Epidermal melanocyte (primary cell): ENCODE data around the gene CD151.

Experiments
- DNase-seq: peaks from one replicate; pipeline ENCODE4 v3.0.0; 2011; ENCODE audit warnings: low spot score; ENCODE audit not compliant: insufficient read length

CD151 gene

GRCh38 chr11:829176-829846 lies 3.4 kb upstream of the CD151 start:
- no peak for DNase-seq

DNA sequence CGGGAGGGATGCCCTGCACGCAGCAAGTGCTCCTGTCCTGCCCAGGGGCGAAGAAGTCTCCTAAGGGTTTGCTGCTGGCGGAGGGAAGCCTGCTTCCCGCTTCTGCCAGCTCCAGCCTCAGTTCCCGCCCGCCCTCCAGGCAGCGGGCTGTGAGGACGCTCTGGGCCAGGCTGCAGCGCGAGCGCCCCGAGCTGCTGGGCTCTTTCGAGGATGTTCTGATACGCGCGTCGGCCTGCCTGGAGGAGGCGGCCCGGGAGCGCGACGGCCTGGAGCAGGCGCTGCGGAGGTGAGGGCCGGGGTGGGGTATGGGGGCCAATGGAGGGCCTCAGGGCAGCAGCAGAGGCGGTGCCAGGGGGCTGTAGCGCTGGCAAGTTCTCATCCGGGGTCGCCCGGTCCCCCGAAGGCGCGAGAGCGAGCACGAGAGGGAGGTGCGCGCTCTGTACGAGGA lies 2.9 kb upstream of the CD151 start:
- DNase-seq = no peak

DNA sequence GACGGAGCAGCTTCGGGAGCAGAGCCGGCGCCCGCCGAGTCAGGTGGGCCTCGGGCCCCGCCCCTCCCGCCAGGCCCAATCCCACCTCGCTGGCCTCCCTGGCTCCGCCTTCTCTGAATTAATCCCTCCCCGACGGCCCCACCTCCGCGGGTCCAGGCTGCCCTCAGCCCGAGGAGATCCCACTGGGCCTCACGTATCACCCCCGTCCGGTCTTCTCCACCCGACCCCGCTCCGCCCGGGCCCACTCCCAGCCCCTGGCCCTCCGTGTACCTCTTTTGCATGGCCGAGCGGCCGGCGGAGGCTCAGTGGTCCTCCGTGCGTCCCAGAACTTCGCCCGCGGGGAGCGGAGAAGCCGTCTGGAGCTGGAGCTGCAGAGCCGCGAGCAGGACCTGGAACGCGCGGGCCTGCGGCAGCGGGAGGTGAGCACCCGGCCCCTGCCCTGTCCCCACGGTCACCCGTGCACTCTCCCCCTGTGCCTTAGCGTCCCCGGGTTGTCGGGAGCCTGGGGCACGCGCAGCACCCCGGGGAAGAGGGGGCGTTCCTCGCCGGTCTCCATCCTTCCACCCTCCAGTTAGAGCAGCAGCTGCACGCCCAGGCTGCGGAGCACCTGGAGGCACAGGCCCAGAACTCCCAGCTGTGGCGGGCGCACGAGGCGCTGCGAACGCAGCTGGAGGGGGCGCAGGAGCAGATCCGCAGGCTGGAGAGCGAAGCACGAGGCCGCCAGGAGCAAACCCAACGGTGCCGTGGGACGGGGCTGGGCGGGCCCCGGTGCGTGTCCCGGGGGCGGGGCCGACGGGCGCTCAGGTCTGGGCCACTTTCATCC lies 2.2 kb upstream of the CD151 start:
- peak; percentile 78 for DNase-seq

DNA sequence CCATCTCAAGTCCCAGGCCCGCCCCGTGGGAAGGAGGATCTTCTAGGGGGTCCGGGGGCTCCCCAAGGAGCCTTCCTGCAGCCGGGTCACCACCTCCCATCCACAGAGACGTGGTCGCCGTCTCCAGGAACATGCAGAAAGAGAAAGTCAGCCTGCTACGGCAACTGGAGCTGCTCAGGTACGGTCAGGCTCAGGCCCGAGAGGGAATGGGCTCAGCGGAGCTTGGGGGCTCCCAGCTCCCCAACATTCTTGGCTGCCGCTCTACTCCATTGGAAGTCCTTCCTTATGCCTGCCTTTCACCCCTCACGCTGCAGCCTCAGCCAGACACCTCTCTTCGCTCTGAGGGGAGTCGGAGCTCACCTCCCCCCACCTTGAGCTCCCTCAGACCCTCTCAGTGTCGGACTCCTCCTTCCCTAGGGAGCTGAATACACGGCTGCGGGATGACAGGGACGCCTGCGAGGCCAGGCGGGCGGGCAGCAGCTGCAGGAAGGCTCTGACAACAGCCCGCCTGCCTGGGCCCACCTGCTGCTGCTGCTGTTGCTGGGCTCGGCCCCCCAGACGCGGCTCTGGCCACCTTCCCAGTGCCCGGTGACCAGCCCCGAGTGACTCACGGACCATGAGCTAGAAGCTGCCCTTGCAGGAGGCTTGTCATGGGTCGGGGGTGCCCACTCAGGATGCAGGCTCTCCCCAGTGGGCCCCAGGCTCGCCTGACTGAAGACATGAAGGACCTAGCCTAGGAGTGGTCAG lies 1.5 kb upstream of the CD151 start:
- DNase-seq = no peak

DNA sequence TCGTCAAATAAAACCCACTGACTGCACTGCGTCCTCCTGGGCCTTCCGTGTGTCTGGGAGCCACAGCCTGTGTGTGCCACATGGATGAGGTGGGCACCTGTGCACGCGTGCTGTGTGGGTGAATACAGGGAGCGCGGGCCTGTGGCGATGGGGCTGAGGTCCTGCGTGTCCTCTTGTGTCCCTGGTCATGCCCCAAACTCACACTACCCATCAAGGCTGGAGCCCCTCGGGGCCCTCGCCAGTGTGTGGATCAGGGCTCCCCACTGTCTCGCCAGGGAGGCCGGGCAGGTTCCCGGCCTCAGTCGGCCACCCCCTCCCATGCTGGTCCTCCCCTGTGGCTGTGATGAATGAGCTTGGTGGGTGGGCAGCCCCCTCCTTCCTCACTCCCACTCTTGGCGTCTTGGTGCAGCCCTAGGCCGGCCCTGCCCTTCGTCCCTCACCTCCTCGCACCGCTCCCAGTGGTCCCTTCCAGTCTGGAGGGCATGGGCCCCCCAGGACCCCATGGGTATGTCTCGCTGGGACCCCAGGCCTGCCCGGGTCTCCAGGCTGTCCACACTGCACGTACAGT lies 707 bp upstream of the CD151 start:
- DNase-seq = no peak

DNA sequence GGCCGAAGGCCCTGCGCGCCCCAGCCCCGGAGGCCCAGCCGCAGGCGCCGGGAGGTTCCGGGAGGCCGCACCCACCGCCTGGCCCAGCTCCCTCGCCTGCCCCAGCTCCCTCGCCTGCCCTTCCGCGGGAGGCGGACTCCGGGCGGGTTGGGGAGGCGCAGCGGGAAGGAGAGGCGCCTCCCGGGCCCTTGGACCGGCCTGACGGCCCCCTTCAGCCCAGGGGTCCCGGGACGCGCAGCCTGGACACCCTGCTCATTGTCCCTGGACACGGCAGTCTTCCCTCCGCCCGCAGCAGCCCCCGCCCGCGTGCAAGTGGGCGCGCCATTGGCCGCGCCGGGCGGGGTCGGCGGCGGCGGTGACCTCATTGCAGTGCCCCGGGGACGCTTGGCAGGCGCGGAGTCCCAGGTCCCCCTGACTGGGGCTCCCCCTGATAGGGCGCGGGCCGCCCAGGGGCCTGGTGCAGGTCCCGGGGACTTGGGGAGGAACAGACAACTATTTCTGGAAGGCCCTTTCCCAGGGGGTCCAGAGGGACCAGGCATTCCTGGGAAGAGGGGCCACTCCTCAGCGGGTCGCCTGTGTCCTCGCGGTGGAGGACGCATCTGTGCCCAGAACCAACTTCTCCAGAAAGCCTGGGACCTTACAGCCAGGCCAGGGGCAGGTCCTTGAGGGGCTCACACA lies 501 bp downstream of the CD151 start:
- DNase-seq = no peak

- DNase-seq = no peak
These were observed 1.1 kb downstream of the CD151 start for GRCh38 chr11:833849-834311.

DNA sequence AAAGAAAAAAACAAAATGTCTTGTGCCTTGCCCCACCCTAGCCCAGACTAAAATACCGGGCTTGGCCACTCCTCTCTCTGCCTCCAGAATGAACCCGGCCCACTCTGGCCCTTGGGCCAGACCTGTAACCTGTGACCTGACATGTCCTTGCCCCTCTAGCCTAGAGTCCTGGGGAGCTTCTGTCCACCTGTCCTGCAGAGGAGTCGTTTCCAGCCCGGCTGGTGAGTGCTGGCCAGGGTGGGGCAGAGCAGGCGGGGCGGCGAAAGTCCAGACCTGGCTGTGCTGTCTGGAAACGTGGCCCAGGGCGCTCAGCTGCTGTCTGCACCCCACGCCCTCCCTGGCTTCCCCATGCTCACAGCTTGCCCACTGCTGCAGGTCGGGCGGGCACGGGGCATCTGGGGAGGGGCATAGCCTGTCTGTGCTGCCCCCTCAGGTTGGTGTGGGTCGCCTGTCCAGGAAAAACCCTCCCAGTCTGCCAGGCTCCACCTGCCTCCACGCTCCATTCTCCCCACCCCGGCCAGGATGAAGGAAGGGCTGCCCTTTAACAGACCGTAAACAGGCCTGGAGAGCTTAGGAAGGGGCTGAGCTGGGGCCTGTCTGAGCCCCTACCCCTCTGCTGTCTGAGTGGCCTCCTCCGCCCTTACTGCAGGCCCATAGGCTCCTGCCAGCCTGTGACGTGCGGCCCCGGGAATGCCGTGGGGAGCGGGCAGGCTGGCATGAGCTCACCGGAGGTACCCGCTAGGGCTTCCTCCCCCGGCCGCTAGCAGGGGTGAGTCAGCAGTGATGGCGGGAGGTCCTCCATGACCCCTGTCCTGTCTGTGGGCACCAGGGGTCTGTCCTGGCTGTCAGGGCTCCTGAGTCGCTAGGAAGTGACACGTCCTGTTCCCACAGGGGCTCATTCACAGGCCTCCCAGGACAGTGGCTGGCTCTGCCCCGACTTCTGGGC lies 1.9 kb downstream of the CD151 start:
- peak; percentile 57 for DNase-seq

- DNase-seq = no peak
These were observed 3.5 kb downstream of the CD151 start for GRCh38 chr11:836274-836673.

DNA sequence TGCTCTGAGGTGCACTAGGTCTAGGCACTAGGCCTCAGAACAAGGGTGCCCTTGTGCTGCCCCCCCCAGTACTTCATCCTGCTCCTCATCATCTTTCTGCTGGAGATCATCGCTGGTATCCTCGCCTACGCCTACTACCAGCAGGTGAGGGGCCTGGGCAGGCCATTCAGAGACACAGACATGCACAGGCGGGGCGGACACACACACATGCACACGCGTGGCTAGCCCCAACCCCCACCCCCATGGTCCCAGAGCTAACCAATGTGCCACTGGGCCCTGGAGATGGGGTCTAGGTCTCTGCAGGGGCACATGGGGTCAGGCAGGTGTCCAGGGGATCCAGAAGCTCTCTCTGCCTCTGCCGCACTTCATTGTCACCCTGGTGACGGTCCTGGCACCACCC lies 3.9 kb downstream of the CD151 start:
- DNase-seq = no peak

DNA sequence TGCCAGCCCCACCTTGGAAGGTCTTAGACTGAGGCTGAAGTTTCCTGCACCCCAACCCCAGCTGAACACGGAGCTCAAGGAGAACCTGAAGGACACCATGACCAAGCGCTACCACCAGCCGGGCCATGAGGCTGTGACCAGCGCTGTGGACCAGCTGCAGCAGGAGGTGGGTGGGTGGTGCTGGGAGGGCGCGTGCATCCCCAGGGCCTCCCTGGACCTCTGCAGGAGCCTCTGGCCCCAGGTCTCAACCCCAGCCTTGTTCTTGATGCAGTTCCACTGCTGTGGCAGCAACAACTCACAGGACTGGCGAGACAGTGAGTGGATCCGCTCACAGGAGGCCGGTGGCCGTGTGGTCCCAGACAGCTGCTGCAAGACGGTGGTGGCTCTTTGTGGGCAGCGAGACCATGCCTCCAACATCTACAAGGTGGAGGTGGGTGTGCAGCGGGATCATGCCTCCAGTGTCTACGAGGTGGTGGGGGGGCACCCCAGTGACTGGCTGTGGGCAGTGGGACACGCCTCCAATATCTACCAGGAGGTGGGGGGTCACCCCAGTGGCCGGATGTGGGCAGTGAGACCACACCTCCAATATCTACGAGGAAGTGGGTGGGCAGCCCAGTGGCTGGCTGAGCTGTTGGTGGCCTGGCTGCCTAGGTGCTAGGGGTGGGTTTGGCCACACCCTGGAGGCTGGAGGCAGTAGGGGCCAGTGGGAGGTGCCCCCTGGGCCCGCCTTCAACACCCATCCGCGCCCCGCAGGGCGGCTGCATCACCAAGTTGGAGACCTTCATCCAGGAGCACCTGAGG lies 4.6 kb downstream of the CD151 start:
- no peak for DNase-seq

DNA sequence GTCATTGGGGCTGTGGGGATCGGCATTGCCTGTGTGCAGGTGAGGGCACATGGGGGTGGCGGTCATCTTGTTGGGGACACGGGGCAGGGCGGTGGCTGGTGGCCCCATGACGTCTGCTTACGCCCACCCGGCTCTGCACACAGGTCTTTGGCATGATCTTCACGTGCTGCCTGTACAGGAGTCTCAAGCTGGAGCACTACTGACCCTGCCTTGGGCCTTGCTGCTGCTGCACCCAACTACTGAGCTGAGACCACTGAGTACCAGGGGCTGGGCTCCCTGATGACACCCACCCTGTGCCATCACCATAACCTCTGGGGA lies 5.2 kb downstream of the CD151 start:
- no peak for DNase-seq

DNA sequence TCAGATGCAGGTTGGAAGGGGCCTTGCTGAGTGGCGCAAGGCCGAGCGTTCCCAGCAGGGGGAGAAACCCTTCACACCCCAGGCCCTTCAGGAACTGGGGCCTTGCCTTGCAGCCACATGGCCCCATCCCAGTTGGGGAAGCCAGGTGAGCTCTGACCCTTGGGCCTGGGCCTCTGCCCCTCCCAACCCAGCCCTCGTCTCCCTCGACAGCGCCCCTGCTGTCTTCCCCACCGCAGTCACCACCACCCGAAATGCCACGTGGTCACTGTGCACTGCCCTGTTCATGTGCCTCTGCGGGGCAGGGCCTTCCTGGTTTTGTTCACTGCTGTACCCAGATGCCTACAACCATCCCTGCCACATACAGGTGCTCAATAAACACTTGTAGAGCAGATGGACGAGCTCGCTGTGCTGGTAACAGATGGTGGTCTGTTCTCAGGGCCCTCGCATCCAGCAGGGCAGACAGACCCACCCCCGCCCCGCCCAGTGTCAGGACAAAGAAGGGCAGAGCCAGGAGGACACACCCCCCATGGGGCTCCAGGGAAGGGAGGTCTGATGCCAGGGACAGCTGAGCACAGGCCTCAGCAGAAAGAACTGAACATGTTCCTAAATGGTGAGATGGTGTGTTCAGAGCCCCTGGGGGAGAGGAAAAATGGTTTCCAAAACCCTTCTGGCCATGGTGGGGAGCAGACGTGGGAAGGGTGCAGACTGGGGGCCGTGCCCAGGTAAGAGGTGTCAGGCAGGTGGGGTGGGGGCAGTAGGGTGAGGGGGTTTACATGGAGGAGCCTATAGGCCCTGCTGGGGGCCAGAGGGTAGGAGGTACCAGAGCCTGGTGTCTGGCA lies 5.9 kb downstream of the CD151 start:
- DNase-seq = no peak

GRCh38 chr11:839280-839623 lies 6.5 kb downstream of the CD151 start:
- DNase-seq = no peak

DNA sequence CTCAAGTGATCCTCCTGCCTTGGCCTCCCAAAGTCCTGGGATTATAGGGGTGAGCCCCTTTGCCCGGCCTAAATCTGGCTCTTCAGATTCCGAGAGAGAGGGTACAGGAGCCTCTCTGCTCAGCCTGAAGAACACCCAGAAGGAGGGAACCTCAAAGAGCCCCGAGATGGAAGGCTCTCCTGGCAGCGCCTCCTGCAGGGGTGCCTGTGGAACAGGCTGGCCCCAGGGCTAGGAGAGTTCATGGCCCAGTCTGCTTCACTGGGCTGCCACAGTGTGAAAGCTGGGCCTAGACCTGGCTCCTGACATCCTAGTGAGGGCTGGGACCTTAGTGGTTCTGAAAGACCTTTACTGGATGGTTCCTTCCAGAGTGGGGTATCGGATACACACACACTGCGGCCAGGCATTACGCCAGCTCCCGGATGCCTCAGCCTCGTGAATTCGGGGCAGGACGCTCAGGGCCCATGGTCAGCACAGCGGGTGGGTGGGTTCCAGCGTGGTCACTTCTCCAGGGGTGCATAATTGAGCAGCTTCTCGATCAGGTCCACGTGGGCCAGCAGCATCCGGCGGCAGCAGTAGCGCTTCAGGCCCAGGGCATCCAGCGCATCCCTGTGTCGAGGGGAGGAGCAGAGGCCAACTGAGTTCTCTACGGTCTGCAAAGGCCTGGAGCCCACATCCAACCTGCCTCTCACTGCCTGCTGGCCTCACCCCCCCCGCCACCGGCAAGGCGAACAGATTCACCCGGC lies 7.3 kb downstream of the CD151 start:
- no peak for DNase-seq

DNA sequence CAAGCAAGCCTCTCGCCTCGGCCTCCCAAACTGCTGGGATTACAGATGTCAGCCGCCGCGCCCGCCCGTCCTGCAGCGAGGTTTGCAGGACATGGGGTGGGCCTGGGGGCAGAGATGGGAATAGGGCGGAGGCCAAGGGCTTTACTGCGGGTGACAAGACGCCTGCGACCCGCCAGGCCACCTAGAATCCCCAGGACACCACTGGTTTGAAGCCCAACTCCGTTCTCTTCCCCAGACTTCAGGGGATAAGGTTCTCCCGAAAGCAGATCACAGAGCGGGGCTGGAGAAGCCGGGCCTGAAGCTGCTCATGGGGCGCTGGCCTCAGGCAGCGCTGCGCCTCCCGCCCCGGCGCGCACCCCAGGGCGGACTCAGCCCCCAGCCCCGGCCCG lies 9.2 kb downstream of the CD151 start:
- DNase-seq = no peak

DNA sequence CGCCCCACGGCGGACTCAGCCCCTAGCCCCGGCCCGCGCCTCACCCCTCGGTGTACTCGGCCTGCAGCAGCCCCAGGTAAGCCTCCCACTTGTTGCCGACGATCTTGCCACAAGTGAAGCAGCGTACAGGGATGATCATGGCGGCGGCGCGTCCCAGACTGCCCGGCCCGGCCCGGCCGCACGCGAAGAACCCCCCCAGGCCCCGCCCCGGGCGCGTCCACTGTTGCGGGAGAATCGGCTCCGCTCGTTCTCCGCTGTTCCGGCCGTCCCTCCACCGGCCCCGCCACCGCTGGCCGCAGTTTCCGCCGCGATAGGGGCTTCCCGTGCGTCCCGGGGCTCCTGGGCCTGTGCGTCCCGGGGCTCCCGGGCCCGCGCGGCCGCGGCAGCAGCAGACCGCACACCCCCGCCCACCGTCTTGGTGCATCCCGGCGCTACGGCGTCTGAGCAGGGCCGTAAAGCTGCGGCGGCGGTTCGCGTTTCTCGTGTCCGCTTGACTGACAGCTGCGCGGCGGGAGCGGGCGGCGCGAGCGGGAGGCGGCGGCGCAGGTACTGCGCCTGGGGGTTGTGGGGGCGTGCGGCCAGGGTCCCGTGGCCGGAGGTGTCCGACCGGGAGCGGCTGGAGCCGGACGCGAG lies 9.7 kb downstream of the CD151 start, which contains the start of the genes POLR2L and TSPAN4:
TSS of gene POLR2L (minus strand) at position 160 of the 633 bp plus-strand sequence. CDS start at position 139, 21 bp downstream.
TSS of gene TSPAN4 (plus strand) at position 483 of the 633 bp plus-strand sequence. CDS start 7,453 bp downstream, outside the sequence.
- DNase-seq = peak; percentile 92
